Coronary artery (tissue), 2 donors: ENCODE measurements around the gene ZBTB24.

ENCODE experiments used
- DNase-seq: peaks from one replicate; pipeline ENCODE4 v3.0.0-alpha.2; 2017; ENCODE audit warnings: low spot score
- H3K27ac ChIP-seq, 2 donors: fragments of 200-600 bp; sonication (generic); one replicate each; pipeline ENCODE4 v1.5.1; 2016 to 2019
- H3K4me3 ChIP-seq: fragments of 200-600 bp; sonication (generic); 2 replicates; pipeline ENCODE4 v1.5.1; 2016; ENCODE audit warnings: mild to moderate bottlenecking, moderate library complexity
- TF ChIP-seq, protein P1 (sequence below): fragments of 200-600 bp; sonication (generic); IDR thresholded peaks from one replicate; pipeline ENCODE4 v1.5.1; 2019; ENCODE audit warnings: antibody characterized with exemption

Gene ZBTB24

DNA sequence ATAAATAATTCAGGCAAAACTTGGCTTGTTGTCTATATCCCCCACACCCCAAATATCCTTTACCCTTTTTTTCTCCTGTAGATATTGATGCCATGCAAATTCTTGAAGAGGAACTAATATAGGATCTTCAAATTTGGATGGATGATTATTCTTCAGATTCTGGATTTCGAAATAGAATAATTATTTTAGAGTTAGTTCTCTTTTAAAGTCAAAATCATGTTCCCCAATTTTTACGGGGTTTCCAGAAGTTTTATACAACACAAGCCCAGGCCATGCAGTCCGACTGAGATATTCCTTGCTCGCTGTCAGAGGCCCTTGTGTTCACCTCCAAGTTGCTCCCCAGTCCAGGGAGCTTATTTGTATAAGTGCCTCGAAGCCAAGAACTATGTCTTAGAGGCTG, 47.0 kb downstream of the ZBTB24 start:
- TF ChIP-seq, protein P1, sequence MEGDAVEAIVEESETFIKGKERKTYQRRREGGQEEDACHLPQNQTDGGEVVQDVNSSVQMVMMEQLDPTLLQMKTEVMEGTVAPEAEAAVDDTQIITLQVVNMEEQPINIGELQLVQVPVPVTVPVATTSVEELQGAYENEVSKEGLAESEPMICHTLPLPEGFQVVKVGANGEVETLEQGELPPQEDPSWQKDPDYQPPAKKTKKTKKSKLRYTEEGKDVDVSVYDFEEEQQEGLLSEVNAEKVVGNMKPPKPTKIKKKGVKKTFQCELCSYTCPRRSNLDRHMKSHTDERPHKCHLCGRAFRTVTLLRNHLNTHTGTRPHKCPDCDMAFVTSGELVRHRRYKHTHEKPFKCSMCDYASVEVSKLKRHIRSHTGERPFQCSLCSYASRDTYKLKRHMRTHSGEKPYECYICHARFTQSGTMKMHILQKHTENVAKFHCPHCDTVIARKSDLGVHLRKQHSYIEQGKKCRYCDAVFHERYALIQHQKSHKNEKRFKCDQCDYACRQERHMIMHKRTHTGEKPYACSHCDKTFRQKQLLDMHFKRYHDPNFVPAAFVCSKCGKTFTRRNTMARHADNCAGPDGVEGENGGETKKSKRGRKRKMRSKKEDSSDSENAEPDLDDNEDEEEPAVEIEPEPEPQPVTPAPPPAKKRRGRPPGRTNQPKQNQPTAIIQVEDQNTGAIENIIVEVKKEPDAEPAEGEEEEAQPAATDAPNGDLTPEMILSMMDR: no peak
- Histone ChIP-seq H3K27ac (no peak overlapping the region), H3K4me3 (no peak overlapping the region)
- no peak for DNase-seq

DNA sequence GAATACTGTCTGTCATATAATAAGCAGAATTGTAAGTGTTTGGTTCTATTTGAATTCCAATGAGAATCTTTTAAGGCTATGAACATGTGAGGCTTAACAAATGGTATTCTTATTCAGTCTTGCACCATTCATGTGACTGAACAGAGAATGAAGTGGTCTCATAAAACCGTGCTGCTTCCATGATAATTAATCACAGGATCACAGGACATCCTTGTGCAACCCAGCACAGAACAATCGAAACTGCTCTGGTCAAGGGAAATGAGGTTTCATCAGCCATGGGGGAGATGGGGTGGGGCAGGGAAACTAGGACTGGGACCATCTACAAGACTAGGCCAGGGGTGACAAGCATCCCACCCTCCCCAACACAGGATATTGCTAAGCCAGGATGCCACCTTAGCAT, 48.6 kb downstream of the ZBTB24 start:
- Histone ChIP-seq H3K27ac (no peak overlapping the region), H3K4me3 (no peak overlapping the region)
- TF ChIP-seq, protein P1: no peak
- no peak for DNase-seq

DNA sequence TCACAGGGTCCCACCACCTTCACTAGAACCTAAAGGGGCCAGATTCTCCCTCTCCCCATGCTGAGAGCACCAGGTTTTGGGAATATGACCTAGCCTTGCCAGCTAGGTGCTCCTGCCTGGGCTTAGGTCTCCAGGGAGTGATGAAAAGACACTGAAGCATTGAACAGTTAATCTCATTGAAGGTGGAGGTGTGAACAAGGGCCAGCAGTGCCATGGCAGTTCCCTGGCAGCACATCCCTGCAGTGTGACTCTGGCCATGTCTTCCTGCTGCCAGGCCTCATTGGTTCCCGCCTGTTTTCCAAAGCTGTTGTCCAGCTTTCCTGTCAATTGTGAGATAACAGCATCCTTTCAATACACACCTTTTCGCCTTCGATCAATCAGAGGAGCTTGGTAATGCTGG, 53.5 kb downstream of the ZBTB24 start:
- no peak for DNase-seq
- Histone ChIP-seq H3K27ac (no peak overlapping the region), H3K4me3 (no peak overlapping the region)
- TF ChIP-seq, protein P1: no peak

DNA sequence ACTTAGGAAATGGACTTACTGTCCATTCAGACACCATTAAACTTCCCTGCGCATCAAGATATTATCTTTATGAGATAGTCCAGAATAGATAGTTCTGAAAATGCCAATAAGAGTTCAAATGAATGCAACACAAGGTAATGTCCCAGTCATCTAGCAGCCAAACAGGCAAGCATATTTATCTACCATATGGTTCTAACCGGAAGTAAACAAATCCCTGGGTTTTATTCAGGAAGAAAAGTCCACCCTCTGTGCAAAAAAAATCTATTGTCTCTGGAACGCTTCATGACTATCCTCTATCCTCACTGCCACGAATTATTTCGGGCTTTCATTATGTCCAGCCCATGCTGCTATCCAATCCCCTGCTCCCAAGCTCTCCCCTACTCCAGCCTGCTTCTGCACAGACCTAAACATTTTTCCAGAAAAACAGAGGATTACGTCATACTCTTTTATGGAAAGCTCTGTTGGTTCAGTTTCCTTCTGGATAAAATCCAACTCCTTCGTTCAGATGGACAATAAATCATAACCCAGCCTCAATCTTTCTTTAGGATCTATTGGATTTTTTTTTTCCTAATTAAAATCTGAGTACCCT, 54.0 kb downstream of the ZBTB24 start:
- DNase-seq: no peak
- TF ChIP-seq, protein P1: no peak
- Histone ChIP-seq H3K27ac (no peak overlapping the region), H3K4me3 (peak overlapping the region; percentile 13)

DNA sequence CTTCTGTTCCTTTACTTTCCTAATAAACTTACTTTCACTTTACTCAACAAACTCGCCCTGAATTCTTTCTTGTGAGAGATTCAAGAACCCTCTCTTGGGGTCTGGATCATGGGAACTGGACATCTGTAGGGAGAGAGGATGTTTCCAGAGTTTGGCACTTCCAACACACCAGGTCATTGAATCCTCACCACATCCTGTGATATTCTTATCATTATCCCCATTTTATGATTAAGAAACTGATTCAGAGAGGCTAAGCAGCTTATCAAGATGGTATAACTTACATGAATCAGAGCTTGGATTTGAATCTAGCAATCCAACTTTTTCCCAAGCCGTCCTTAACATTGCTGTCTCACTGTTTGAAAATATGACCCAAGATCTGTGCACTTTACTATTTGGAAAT, 58.1 kb downstream of the ZBTB24 start:
- Histone ChIP-seq H3K27ac (no peak overlapping the region), H3K4me3 (no peak overlapping the region)
- no peak for DNase-seq
- TF ChIP-seq, protein P1: no peak

DNA sequence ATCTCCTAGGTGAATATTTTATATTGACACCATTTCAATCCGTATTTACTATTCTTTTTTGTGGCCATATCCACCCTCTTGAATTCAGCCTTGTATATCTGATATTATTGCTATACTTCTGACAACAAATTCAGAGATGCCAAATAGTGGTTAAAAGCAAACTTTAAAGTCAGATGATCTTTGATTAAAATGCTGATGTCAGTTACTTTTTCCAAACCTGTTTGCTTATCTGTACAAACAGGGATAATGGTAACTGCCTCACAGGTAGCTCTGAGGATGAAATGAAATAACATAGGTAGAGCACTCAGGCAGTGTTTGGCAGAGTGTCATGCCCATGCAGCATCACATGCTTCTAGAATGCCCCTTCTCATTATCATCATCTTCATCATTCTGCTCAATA, 61.8 kb downstream of the ZBTB24 start:
- TF ChIP-seq, protein P1: no peak
- no peak overlapping the region for H3K27ac ChIP-seq
- H3K4me3 ChIP-seq: no peak overlapping the region
- no peak for DNase-seq

DNA sequence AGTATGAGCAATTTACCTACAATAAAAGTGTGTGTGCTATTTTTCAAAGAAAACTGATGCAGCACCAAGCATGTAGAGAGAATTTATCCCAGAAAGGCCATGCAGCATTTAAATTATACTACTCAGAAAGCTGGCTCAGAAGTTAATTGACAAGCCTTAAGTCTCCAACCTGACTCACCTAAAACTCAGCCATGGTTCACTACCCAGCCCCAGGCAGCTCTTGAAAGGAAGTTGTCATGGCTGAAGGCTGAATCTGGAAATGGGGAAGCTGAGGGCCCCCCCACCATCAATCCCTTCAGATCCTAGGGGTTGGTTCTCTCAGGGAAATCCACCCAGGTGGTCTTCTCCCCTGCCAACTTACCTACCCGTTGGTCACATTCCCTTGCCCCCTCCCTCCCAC, 62.3 kb downstream of the ZBTB24 start:
- Histone ChIP-seq H3K27ac (no peak overlapping the region), H3K4me3 (no peak overlapping the region)
- TF ChIP-seq, protein P1: no peak
- no peak for DNase-seq
